Caco-2 (cell line): ENCODE data around the gene ENO2. TPM values are rescaled to one million over a fixed set of nuclear protein-coding genes. Genes with fewer than 3 reads are reported as not detected.

ENCODE experiments used
- BruUV-seq: library from RNA; stranded (reverse); fragments of 400-500 nt; replicated peaks from 2 replicates; lab custom pipeline; 2021; lab: Mats Ljungman, UMichigan
- CTCF ChIA-PET: fragments of 300-600 bp; sonication (Branson Sonifier 250); formaldehyde crosslinking; loops from one replicate; lab custom pipeline; 2022; ENCODE audit warnings: antibody characterized with exemption; lab: Charles Lee
- POLR2A ChIA-PET: fragments of 300-600 bp; sonication (Branson Sonifier 250); formaldehyde crosslinking; loops from one replicate; lab custom pipeline; 2022; ENCODE audit warnings: antibody characterized with exemption; lab: Charles Lee
- DNase-seq, 2 experiments: peaks; one replicate each; pipeline versions ENCODE4 v3.0.0 to v3.0.0-alpha.2; 2020 to 2022
- H3K27me3 ChIP-seq: replicated peaks from 2 replicates; pipeline ENCODE4 v1.6.0; 2011; ENCODE audit warnings: low read length; ENCODE audit not compliant: control insufficient read depth, insufficient read depth
- H3K36me3 ChIP-seq: 2 replicates; pipeline ENCODE4 v1.5.1; 2011; ENCODE audit warnings: low read length; ENCODE audit not compliant: control insufficient read depth, insufficient read depth
- H3K4me1 ChIP-seq: fragments of 250-450 bp; sonication (Bioruptor Pico); 2 replicates; pipeline ENCODE4 v1.5.1; 2020; ENCODE audit warnings: mild to moderate bottlenecking
- H3K4me3 ChIP-seq: 2 replicates; pipeline ENCODE4 v1.5.1; 2011; ENCODE audit warnings: low read depth, mild to moderate bottlenecking, control low read depth, low read length
- H3K9me3 ChIP-seq: fragments of 250-450 bp; sonication (Bioruptor Pico); 2 replicates; pipeline ENCODE4 v1.5.1; 2020; ENCODE audit warnings: mild to moderate bottlenecking, moderate library complexity
- H3K27ac Mint-ChIP-seq: one replicate; pipeline ENCODE4 v1.8.0; 2022; ENCODE audit warnings: mixed read lengths; ENCODE audit not compliant: unreplicated experiment
- H3K27me3 Mint-ChIP-seq: one replicate; pipeline ENCODE4 v1.8.0; 2022; ENCODE audit warnings: mixed read lengths; ENCODE audit not compliant: insufficient read depth, unreplicated experiment
- H3K36me3 Mint-ChIP-seq: one replicate; pipeline ENCODE4 v1.8.0; 2022; ENCODE audit warnings: mild to moderate bottlenecking, mixed read lengths; ENCODE audit not compliant: insufficient read depth, unreplicated experiment
- H3K4me1 Mint-ChIP-seq: one replicate; pipeline ENCODE4 v1.8.0; 2022; ENCODE audit warnings: low read depth, mixed read lengths; ENCODE audit not compliant: unreplicated experiment
- H3K4me3 Mint-ChIP-seq: one replicate; pipeline ENCODE4 v1.8.0; 2022; ENCODE audit warnings: mild to moderate bottlenecking, moderate library complexity, mixed read lengths; ENCODE audit not compliant: unreplicated experiment
- H3K9me3 Mint-ChIP-seq: one replicate; pipeline ENCODE4 v1.8.0; 2022; ENCODE audit warnings: mixed read lengths; ENCODE audit not compliant: unreplicated experiment
- intact Hi-C: fragments of 100-400 bp; cut with micrococcal nuclease; formaldehyde crosslinking; loops from one replicate; pipeline ENCODE4 v1.10.0; 2022; ENCODE audit not compliant: unreplicated experiment
- total RNA-seq: library from RNA; stranded (reverse); gene quantifications from 2 replicates; pipeline ENCODE4 v1.2.3, GENCODE V29; 2022
- TF ChIP-seq, protein P1 (sequence below), 2 experiments: fragments of 200-600 bp in 1 of 2; IDR thresholded peaks; 1 replicate in 1 of 2; 2 replicates in 1 of 2; pipeline versions ENCODE4 v1.5.1 to v1.8.0; 2011 to 2022; ENCODE audit warnings: antibody characterized with exemption in 1 of 2, control low read depth in 1 of 2, inconsistent platforms in 1 of 2, low read depth in 1 of 2, low read length in 1 of 2, mild to moderate bottlenecking in 1 of 2, moderate library complexity in 1 of 2; ENCODE audit not compliant: insufficient read depth in 1 of 2, severe bottlenecking in 1 of 2, unreplicated experiment in 1 of 2

Gene ENO2
- total RNA-seq, 1 experiment from 2014 or later: 23.2 TPM

DNA sequence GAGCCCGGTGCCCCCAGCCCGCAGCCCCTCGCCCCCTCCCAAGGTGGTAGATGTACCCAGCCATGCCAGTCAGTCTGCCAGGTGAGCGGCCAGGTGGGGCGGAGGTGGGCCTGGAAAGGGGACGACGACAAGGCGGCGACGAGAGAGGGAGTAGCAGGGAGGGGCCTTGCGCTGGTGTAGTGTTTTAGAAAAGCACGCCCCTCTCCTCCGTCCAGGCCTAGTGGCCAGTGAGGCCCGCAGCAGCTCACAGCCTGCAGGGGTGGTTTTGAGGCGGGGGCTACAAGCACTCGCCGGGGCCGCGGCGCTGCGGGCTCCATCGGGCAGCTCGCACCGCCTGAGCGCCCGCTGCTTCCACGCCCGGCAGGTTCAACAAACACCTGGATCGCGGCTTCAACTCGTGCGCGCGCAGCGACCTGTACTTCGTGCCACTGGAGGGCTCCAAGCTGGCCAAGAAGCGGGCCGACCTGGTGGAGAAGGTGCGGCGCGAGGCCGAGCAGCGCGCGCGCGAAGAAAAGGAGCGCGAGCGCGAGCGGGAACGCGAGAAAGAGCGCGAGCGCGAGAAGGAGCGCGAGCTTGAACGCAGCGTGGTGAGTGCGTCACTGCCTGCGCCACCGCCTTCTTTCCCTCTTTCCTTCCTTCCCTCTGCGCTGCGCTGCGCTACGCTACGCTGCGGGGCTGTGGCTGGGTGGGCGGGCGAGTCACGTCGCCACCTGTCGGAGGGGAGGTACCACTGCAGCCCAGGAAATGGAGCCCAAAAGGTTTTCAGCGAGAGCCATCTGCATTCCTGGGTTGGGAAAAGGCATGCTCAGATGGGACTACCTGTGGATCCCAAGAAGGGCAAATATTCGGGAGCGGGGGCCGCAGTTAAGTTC is 23.3 kb downstream of the ENO2 start:
- intact Hi-C loops: loop anchor here (1.0 kb wide), 3 partner anchors 13 to 68 kb away; partner anchors contain the start of gene SPSB2
- CTCF ChIA-PET: interaction anchor here (0.6 to 3.0 kb wide), 20 partner anchors 9 to 736 kb away, joined by 3 to 56 read pairs (median 4); partner anchors contain the start of genes ATN1, CDCA3, GAPDH and SPSB2

DNA sequence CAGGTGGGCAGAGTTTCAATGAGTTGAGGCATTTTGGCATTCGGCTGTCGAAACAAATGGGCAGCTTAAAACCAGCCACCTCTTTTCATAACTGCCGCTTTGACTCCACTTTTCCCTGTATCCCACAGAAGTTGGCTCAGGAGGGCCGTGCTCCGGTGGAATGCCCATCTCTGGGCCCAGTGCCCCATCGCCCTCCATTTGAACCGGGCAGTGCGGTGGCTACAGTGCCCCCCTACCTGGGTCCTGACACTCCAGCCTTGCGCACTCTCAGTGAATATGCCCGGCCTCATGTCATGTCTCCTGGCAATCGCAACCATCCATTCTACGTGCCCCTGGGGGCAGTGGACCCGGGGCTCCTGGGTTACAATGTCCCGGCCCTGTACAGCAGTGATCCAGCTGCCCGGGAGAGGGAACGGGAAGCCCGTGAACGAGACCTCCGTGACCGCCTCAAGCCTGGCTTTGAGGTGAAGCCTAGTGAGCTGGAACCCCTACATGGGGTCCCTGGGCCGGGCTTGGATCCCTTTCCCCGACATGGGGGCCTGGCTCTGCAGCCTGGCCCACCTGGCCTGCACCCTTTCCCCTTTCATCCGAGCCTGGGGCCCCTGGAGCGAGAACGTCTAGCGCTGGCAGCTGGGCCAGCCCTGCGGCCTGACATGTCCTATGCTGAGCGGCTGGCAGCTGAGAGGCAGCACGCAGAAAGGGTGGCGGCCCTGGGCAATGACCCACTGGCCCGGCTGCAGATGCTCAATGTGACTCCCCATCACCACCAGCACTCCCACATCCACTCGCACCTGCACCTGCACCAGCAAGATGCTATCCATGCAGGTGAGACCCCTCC is 24.2 kb downstream of the ENO2 start:
- peaks cover 31% of the 10 kb centered on the region for H3K4me1 Mint-ChIP-seq
- ChIA-PET POLR2A (interaction anchor here (0.6 to 1.3 kb wide), 18 partner anchors 8 to 759 kb away, joined by 3 to 20 read pairs (median 5); partner anchors contain the start of genes ATN1, CDCA3, SPSB2 and USP5), CTCF (interaction anchor here (0.6 to 3.0 kb wide), 17 partner anchors 8 to 737 kb away, joined by 3 to 56 read pairs (median 8); partner anchors contain the start of genes ATN1, CDCA3, GAPDH and SPSB2)
- Histone ChIP-seq H3K27me3 (no peaks in the 10 kb centered on the region), H3K9me3 (no peaks in the 10 kb centered on the region), H3K4me1 (peaks cover 17% of the 10 kb centered on the region), H3K4me3 (peak overlapping the region; percentile 55), H3K36me3 (peaks cover 12% of the 10 kb centered on the region)
- H3K9me3 Mint-ChIP-seq: no peaks in the 10 kb centered on the region
- no peak for DNase-seq
- TF ChIP-seq, protein P1, sequence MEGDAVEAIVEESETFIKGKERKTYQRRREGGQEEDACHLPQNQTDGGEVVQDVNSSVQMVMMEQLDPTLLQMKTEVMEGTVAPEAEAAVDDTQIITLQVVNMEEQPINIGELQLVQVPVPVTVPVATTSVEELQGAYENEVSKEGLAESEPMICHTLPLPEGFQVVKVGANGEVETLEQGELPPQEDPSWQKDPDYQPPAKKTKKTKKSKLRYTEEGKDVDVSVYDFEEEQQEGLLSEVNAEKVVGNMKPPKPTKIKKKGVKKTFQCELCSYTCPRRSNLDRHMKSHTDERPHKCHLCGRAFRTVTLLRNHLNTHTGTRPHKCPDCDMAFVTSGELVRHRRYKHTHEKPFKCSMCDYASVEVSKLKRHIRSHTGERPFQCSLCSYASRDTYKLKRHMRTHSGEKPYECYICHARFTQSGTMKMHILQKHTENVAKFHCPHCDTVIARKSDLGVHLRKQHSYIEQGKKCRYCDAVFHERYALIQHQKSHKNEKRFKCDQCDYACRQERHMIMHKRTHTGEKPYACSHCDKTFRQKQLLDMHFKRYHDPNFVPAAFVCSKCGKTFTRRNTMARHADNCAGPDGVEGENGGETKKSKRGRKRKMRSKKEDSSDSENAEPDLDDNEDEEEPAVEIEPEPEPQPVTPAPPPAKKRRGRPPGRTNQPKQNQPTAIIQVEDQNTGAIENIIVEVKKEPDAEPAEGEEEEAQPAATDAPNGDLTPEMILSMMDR (IDR thresholded peaks at IDR 0.05; ENCODE audit: insufficient read depth in 1 of 2, low read depth in 1 of 2, low read length in 1 of 2, severe bottlenecking in 1 of 2, unreplicated experiment in 1 of 2): no peak
- H3K27ac Mint-ChIP-seq: peak overlapping the region; percentile 92
- intact Hi-C loops: loop anchor here (1.0 kb wide), 2 partner anchors 14 to 69 kb away; no protein-coding TSS in a partner anchor
- BruUV-seq: TSS peak; percentile 18
- H3K27me3 Mint-ChIP-seq: peaks cover 3% of the 10 kb centered on the region
- H3K36me3 Mint-ChIP-seq: peaks cover 98% of the 10 kb centered on the region
- peak overlapping the region; percentile 73 for H3K4me3 Mint-ChIP-seq

More for the DNA sequence above, 23.3 kb downstream of the ENO2 start:
- Mint-ChIP-seq H3K9me3 (no peaks in the 10 kb centered on the region), H3K4me1 (peaks cover 25% of the 10 kb centered on the region), H3K36me3 (peaks cover 93% of the 10 kb centered on the region), H3K27ac (peak overlapping the region; percentile 92), H3K27me3 (no peaks in the 10 kb centered on the region), H3K4me3 (peak overlapping the region; percentile 73)
- Histone ChIP-seq H3K27me3 (no peaks in the 10 kb centered on the region), H3K4me1 (peaks cover 11% of the 10 kb centered on the region), H3K36me3 (peaks cover 12% of the 10 kb centered on the region), H3K9me3 (no peaks in the 10 kb centered on the region), H3K4me3 (peak overlapping the region; percentile 55)
- BruUV-seq: TSS peak; percentile 88
- TF ChIP-seq, protein P1 (IDR thresholded peaks at IDR 0.05; ENCODE audit: insufficient read depth in 1 of 2, low read depth in 1 of 2, low read length in 1 of 2, severe bottlenecking in 1 of 2, unreplicated experiment in 1 of 2): peak; percentile 98 to 99
- POLR2A ChIA-PET: interaction anchor here (0.5 to 1.3 kb wide), 20 partner anchors 8 to 760 kb away, joined by 3 to 20 read pairs (median 5); partner anchors contain the start of genes ATN1, CDCA3, SPSB2 and USP5
- DNase-seq: peak; percentile 97
